Left ventricle myocardium inferior (tissue), 1 donor: ENCODE results near the gene PLCH1. TPM values are rescaled to one million over a fixed set of nuclear protein-coding genes. Genes with fewer than 3 reads are reported as not detected.
A peak's percentile ranks its signal among the peaks of the same experiment; 100 is the strongest.

Experiments used
- DNase-seq: peaks from one replicate; pipeline ENCODE4 v3.0.0-alpha.2; 2020
- H3K27ac ChIP-seq: fragments of 200-600 bp; replicated peaks from 2 replicates; pipeline ENCODE4 v1.8.0; 2021
- H3K27me3 ChIP-seq: fragments of 200-600 bp; 2 replicates; pipeline ENCODE4 v1.8.0; 2021; ENCODE audit warnings: low read depth
- H3K36me3 ChIP-seq: fragments of 200-600 bp; 2 replicates; pipeline ENCODE4 v1.8.0; 2021
- H3K4me1 ChIP-seq: fragments of 200-600 bp; 2 replicates; pipeline ENCODE4 v1.8.0; 2021
- H3K4me3 ChIP-seq: fragments of 200-600 bp; 2 replicates; pipeline ENCODE4 v1.8.0; 2021; ENCODE audit warnings: mild to moderate bottlenecking, moderate library complexity
- H3K9me3 ChIP-seq: fragments of 200-600 bp; replicated peaks from 2 replicates; pipeline ENCODE4 v1.8.0; 2021
- CTCF ChIP-seq: fragments of 200-600 bp; IDR thresholded peaks from 2 replicates; pipeline ENCODE4 v1.8.0; 2021; ENCODE audit warnings: antibody characterized with exemption, mild to moderate bottlenecking, borderline replicate concordance
- intact Hi-C: fragments of 100-400 bp; cut with micrococcal nuclease; formaldehyde crosslinking; loops from one replicate; pipeline ENCODE4 v1.11.0; 2022
- total RNA-seq: library from RNA; stranded (reverse); fragmentation: NEBNext Ultra II Directional; extraction: Animal tissue kit (Norgen Biotek cat#: 25700); gene quantifications from one replicate; pipeline ENCODE4 v1.2.1, GENCODE V29; 2021
- donor health status: DM: no; HTN: yes; CAD: no; lungs with severe emphysema.

The PLCH1 gene
- total RNA-seq, 1 donor from 2014 or later, result 0.85 TPM

- Histone ChIP-seq H3K27ac (peak overlapping the region; percentile 80), H3K36me3 (no peaks in the 10 kb centered on the region), H3K4me1 (peaks cover 59% of the 10 kb centered on the region), H3K4me3 (no peak overlapping the region), H3K9me3 (peaks cover 14% of the 10 kb centered on the region), H3K27me3 (no peaks in the 10 kb centered on the region)
- no peak for TF ChIP-seq CTCF
- intact Hi-C loops, result no loop called here
- no peak for DNase-seq
These were observed 375.1 kb downstream of the PLCH1 start for GRCh38 chr3:155369735-155370134.

GRCh38 chr3:155369244-155369643 lies 375.6 kb downstream of the PLCH1 start:
- peaks cover 59% of the 10 kb centered on the region for H3K4me1 ChIP-seq
- no peak overlapping the region for H3K4me3 ChIP-seq
- intact Hi-C loops, result no loop called here
- no peaks in the 10 kb centered on the region for H3K36me3 ChIP-seq
- H3K27ac ChIP-seq, result peak overlapping the region; percentile 80
- H3K27me3 ChIP-seq, result no peaks in the 10 kb centered on the region
- DNase-seq, result no peak
- peaks cover 18% of the 10 kb centered on the region for H3K9me3 ChIP-seq
- TF ChIP-seq CTCF, result no peak

- intact Hi-C loops, result no loop called here
- Histone ChIP-seq H3K9me3 (peaks cover 18% of the 10 kb centered on the region), H3K27me3 (no peaks in the 10 kb centered on the region), H3K4me1 (peaks cover 59% of the 10 kb centered on the region), H3K27ac (peak overlapping the region; percentile 80), H3K36me3 (no peaks in the 10 kb centered on the region), H3K4me3 (no peak overlapping the region)
- TF ChIP-seq CTCF, result no peak
- DNase-seq, result no peak
These were observed 376.1 kb downstream of the PLCH1 start for GRCh38 chr3:155368786-155369185.

GRCh38 chr3:155367506-155367905 lies 377.4 kb downstream of the PLCH1 start:
- no peak for TF ChIP-seq CTCF
- DNase-seq, result no peak
- intact Hi-C loops, result no loop called here
- Histone ChIP-seq H3K36me3 (no peaks in the 10 kb centered on the region), H3K27me3 (no peaks in the 10 kb centered on the region), H3K27ac (peak overlapping the region; percentile 80), H3K4me3 (no peak overlapping the region), H3K9me3 (peaks cover 18% of the 10 kb centered on the region), H3K4me1 (peaks cover 50% of the 10 kb centered on the region)

GRCh38 chr3:155365178-155365783 lies 379.6 kb downstream of the PLCH1 start:
- H3K27me3 ChIP-seq, result no peaks in the 10 kb centered on the region
- no peaks in the 10 kb centered on the region for H3K36me3 ChIP-seq
- peaks cover 27% of the 10 kb centered on the region for H3K4me1 ChIP-seq
- H3K4me3 ChIP-seq, result no peak overlapping the region
- no peak overlapping the region for H3K27ac ChIP-seq
- no peak for DNase-seq
- intact Hi-C loops, result no loop called here
- H3K9me3 ChIP-seq, result peaks cover 18% of the 10 kb centered on the region
- no peak for TF ChIP-seq CTCF
